SK-N-SH (cell line): ENCODE data around the gene KIF1C. TPM values are rescaled to one million over a fixed set of nuclear protein-coding genes. Genes with fewer than 3 reads are reported as not detected.

Experiments
- CTCF ChIA-PET: fragments of 300-600, 350-600 bp; formaldehyde crosslinking; extraction: SDS; loops from one replicate; lab custom pipeline; 2021; lab: Yijun Ruan, JAX
- POLR2A ChIA-PET: fragments of 350-600 bp; sonication (Branson Sonifier 250); formaldehyde crosslinking; extraction: SDS; loops from one replicate; lab custom pipeline; 2020; ENCODE audit warnings: antibody characterized with exemption, inconsistent platforms; lab: Yijun Ruan, JAX
- DNase-seq: peaks from one replicate; pipeline ENCODE4 v3.0.0; 2012
- H2AFZ ChIP-seq: fragments of 200-600 bp; sonication (generic); 2 replicates; pipeline ENCODE4 v1.8.1; 2016; ENCODE audit warnings: antibody characterized with exemption, mild to moderate bottlenecking, low read depth
- H3F3A ChIP-seq: fragments of 200-600 bp; sonication (generic); replicated peaks from 2 replicates; pipeline ENCODE3; 2016; ENCODE audit warnings: antibody characterized with exemption, mild to moderate bottlenecking; ENCODE audit not compliant: insufficient read depth
- H3K27ac ChIP-seq, 2 experiments: fragments of 200-500 bp in 1 of 2; fragments of 200-600 bp in 1 of 2; sonication (Bioruptor generic) in 1 of 2; sonication (generic), shearing (Covaris generic) in 1 of 2; 2 replicates each; pipeline versions ENCODE4 v1.5.1 to v1.6.1; 2014 to 2016; ENCODE audit warnings: low read depth in 2 of 2, inconsistent platforms in 1 of 2, low read length in 1 of 2, mild to moderate bottlenecking in 1 of 2, mixed read lengths in 1 of 2
- H3K27me3 ChIP-seq: fragments of 200-600 bp; sonication (generic), shearing (Covaris generic); 2 replicates; pipeline ENCODE4 v1.6.1; 2016; ENCODE audit warnings: mixed run types; ENCODE audit not compliant: insufficient read depth
- H3K36me3 ChIP-seq, 2 experiments: fragments of 200-500 bp in 1 of 2; fragments of 200-600 bp in 1 of 2; sonication (Bioruptor generic) in 1 of 2; sonication (generic) in 1 of 2; replicated peaks in 1 of 2; 2 replicates each; pipeline versions ENCODE3 to v1.5.1; 2014 to 2016; ENCODE audit warnings: low read length in 1 of 2, mild to moderate bottlenecking in 1 of 2; ENCODE audit not compliant: insufficient read depth in 2 of 2, control insufficient read depth in 1 of 2
- H3K4me1 ChIP-seq, 2 experiments: fragments of 200-500 bp in 1 of 2; fragments of 200-600 bp in 1 of 2; sonication (Bioruptor generic) in 1 of 2; sonication (generic), shearing (Covaris generic) in 1 of 2; 2 replicates each; pipeline versions ENCODE4 v1.5.1 to v1.6.1; 2014 to 2016; ENCODE audit warnings: low read depth in 1 of 2, low read length in 1 of 2, mixed run types in 1 of 2; ENCODE audit not compliant: insufficient read depth in 2 of 2, control insufficient read depth in 1 of 2
- H3K4me2 ChIP-seq: fragments of 200-600 bp; sonication (generic), shearing (Covaris generic); 2 replicates; pipeline ENCODE4 v1.6.1; 2017; ENCODE audit warnings: mixed run types
- H3K4me3 ChIP-seq, 2 experiments: fragments of 200-500 bp in 1 of 2; fragments of 200-600 bp in 1 of 2; sonication (Bioruptor generic) in 1 of 2; sonication (generic), shearing (Covaris generic) in 1 of 2; 2 replicates each; pipeline versions ENCODE4 v1.5.1 to v1.8.1; 2014 to 2016; ENCODE audit warnings: low read depth in 2 of 2, inconsistent platforms in 1 of 2, low read length in 1 of 2, mild to moderate bottlenecking in 1 of 2, mixed read lengths in 1 of 2, moderate library complexity in 1 of 2
- H3K79me2 ChIP-seq: fragments of 200-600 bp; sonication (generic); 2 replicates; pipeline ENCODE4 v1.8.1; 2017; ENCODE audit warnings: mild to moderate bottlenecking; ENCODE audit not compliant: insufficient read depth
- H3K9ac ChIP-seq: fragments of 200-600 bp; sonication (generic); 2 replicates; pipeline ENCODE4 v1.6.1; 2017; ENCODE audit warnings: mixed run types
- H3K9me2 ChIP-seq: fragments of 200-600 bp; sonication (generic); 2 replicates; pipeline ENCODE4 v1.6.1; 2017; ENCODE audit warnings: mixed run types
- H3K9me3 ChIP-seq: fragments of 200-600 bp; sonication (generic); 2 replicates; pipeline ENCODE4 v1.6.1; 2017; ENCODE audit warnings: mixed run types, mild to moderate bottlenecking, moderate library complexity
- H4K20me1 ChIP-seq: fragments of 200-600 bp; sonication (generic); 2 replicates; pipeline ENCODE4 v1.6.1; 2017; ENCODE audit warnings: mild to moderate bottlenecking, mixed run types; ENCODE audit not compliant: insufficient read depth
- CHD2 ChIP-seq: fragments of 150-350 bp; IDR thresholded peaks from 2 replicates; pipeline ENCODE4 v1.6.1; 2018; ENCODE audit warnings: low read length; ENCODE audit not compliant: partially characterized antibody
- EZH2phosphoT487 ChIP-seq: fragments of 200-600 bp; sonication (generic); IDR thresholded peaks from 2 replicates; pipeline ENCODE4 v1.6.1; 2017; ENCODE audit warnings: low read depth, mixed run types, mild to moderate bottlenecking, antibody characterized with exemption, moderate library complexity, borderline replicate concordance
- FOXM1 ChIP-seq: IDR thresholded peaks from 2 replicates; pipeline ENCODE4 v1.4.0; 2012; ENCODE audit warnings: low read depth, mild to moderate bottlenecking
- GABPA ChIP-seq: IDR thresholded peaks from 2 replicates; pipeline ENCODE4 v1.4.0; 2012; ENCODE audit warnings: low read depth, mild to moderate bottlenecking
- IRF3 ChIP-seq: fragments of 150-350 bp; IDR thresholded peaks from 2 replicates; pipeline ENCODE4 v1.6.1; 2016; ENCODE audit warnings: mild to moderate bottlenecking, low read depth, low read length
- MAX ChIP-seq: IDR thresholded peaks from 2 replicates; pipeline ENCODE4 v1.4.0; 2012; ENCODE audit warnings: low read depth
- MEF2A ChIP-seq: IDR thresholded peaks from 2 replicates; pipeline ENCODE4 v1.4.0; 2012; ENCODE audit warnings: low read depth, borderline replicate concordance
- NFIC ChIP-seq: IDR thresholded peaks from 2 replicates; pipeline ENCODE4 v1.4.0; 2012; ENCODE audit warnings: borderline replicate concordance
- NRF1 ChIP-seq: IDR thresholded peaks from 2 replicates; pipeline ENCODE4 v1.6.1; 2012; ENCODE audit warnings: low read depth, mild to moderate bottlenecking, low read length
- POLR2AphosphoS5 ChIP-seq: IDR thresholded peaks from 2 replicates; pipeline ENCODE4 v1.6.1; 2012; ENCODE audit warnings: low read depth, low read length
- RCOR1 ChIP-seq: fragments of 150-350 bp; IDR thresholded peaks from 2 replicates; pipeline ENCODE4 v1.6.1; 2017; ENCODE audit warnings: antibody characterized with exemption, low read length
- RFX5 ChIP-seq: IDR thresholded peaks from 2 replicates; pipeline ENCODE4 v1.6.1; 2012; ENCODE audit warnings: mild to moderate bottlenecking, improper control_type of control experiment, low read length
- RXRA ChIP-seq: IDR thresholded peaks from 2 replicates; pipeline ENCODE4 v1.4.0; 2012; ENCODE audit warnings: low read depth, mild to moderate bottlenecking, borderline replicate concordance
- TAF1 ChIP-seq: IDR thresholded peaks from 2 replicates; pipeline ENCODE4 v1.6.1; 2012; ENCODE audit warnings: low read depth, mild to moderate bottlenecking, low read length, moderate library complexity, borderline replicate concordance
- TCF12 ChIP-seq: IDR thresholded peaks from 2 replicates; pipeline ENCODE4 v1.4.0; 2012
- USF2 ChIP-seq: fragments of 150-350 bp; IDR thresholded peaks from 2 replicates; pipeline ENCODE4 v1.6.1; 2017; ENCODE audit warnings: antibody characterized with exemption, low read length, low read depth, borderline replicate concordance
- ZBTB33 ChIP-seq: IDR thresholded peaks from 2 replicates; pipeline ENCODE4 v1.4.0; 2012; ENCODE audit warnings: low read depth, borderline replicate concordance
- WGBS: methylation state at CpG from one replicate; pipeline ENCODE4 v1.1.6; 2017; ENCODE audit warnings: low lambda C conversion rate; 5-methylcytosine and 5-hydroxymethylcytosine counted together
- polyA plus RNA-seq, 3 experiments: library from polyadenylated mRNA; depleted of rRNA; stranded (reverse); fragments of >200 nt; gene quantifications; 2 replicates each; pipeline ENCODE4 v1.2.3, GENCODE V29; 2012

KIF1C gene
- polyA plus RNA-seq, 1 of the 3 experiments (the other 2 are of a cell fraction), result 58.2 TPM

- no peak for TF ChIP-seq POLR2AphosphoS5
- TF ChIP-seq USF2, result no peak
- TF ChIP-seq RXRA, result no peak
- TF ChIP-seq MAX, result no peak
- TF ChIP-seq, all 33 proteins: peak for 0
Measured at GRCh38 chr17:5033352-5034015, 35.7 kb downstream of the KIF1C start (continued).

- CTCF ChIA-PET, result interaction anchor here (0.6 to 5.6 kb wide), 5 partner anchors 12 to 131 kb away, joined by 3 to 39 read pairs (median 3); partner anchors contain the start of gene CHRNE
- H3K9me2 ChIP-seq, result no peaks in the 10 kb centered on the region
- POLR2A ChIA-PET, result no interaction called here
Measured at GRCh38 chr17:5034063-5034462, 36.3 kb downstream of the KIF1C start.

More at GRCh38 chr17:5034063-5034462, 36.3 kb downstream of the KIF1C start:
- Histone ChIP-seq H3K27me3 (no peaks in the 10 kb centered on the region), H3K4me1 (peaks cover 0 to 2% of the 10 kb centered on the region in 2 experiments; a peak in 1 of 4 replicates), H3K9ac (no peak overlapping the region), H3K9me3 (no peaks in the 10 kb centered on the region), H3K4me3 (no peak overlapping the region), H4K20me1 (no peaks in the 10 kb centered on the region), H2AFZ (no peak overlapping the region), H3F3A (no peaks in the 10 kb centered on the region), H3K27ac (no peak overlapping the region), H3K36me3 (no peaks in the 10 kb centered on the region), H3K79me2 (no peaks in the 10 kb centered on the region), H3K4me2 (no peak overlapping the region)
- DNase-seq, result no peak
- TF ChIP-seq TCF12 (no peak), RFX5 (no peak), NFIC (no peak), IRF3 (no peak), TAF1 (no peak), RCOR1 (no peak), CHD2 (no peak), RXRA (no peak), MEF2A (no peak), GABPA (no peak), FOXM1 (no peak), ZBTB33 (no peak), NRF1 (no peak), MAX (no peak), POLR2AphosphoS5 (no peak), EZH2phosphoT487 (no peak)
- WGBS, result 92% methylated on average over 2 of the region's 5 CpGs
